Transverse colon (tissue), 3 donors: ENCODE data around the gene S1PR5.

ENCODE experiments used
- CTCF ChIP-seq, 5 experiments: fragments of 200-600 bp in 3 of 5; fragments of 450-650 bp in 2 of 5; sonication (generic) in 3 of 5; IDR thresholded peaks; 1 replicate in 2 of 5; 2 replicates in 3 of 5; pipeline ENCODE4 v1.5.1; 2016 to 2017; ENCODE audit warnings: antibody characterized with exemption in 5 of 5, inconsistent platforms in 3 of 5, mild to moderate bottlenecking in 2 of 5, moderate library complexity in 1 of 5
- EP300 ChIP-seq: sonication (generic); formaldehyde crosslinking; IDR thresholded peaks from one replicate; pipeline ENCODE4 v1.6.1; 2017; ENCODE audit warnings: antibody characterized with exemption, low read depth
- POLR2A ChIP-seq: fragments of 450-650 bp; IDR thresholded peaks from one replicate; pipeline ENCODE4 v1.6.1; 2016; ENCODE audit warnings: antibody characterized with exemption, mild to moderate bottlenecking, moderate library complexity

- TF ChIP-seq CTCF (IDR thresholded peaks at IDR 0.05) (no peak), POLR2A (no peak), EP300 (no peak)
These were observed 2.8 kb downstream of the S1PR5 start for GRCh38 chr19:10514211-10515145.
